Measurements from ENCODE around the gene OOSP1. TPM values are rescaled to one million over a fixed set of nuclear protein-coding genes. Genes with fewer than 3 reads are reported as not detected.

Gene OOSP1
- total RNA-seq, 1 experiment from 2014 or later: not detected

GRCh38 chr11:60005360-60005759, 67.1 kb downstream of the OOSP1 start:
- no peak for DNase-seq (ENCODE audit: low spot score)
- in situ Hi-C loops (cut with HindIII; ENCODE audit: low sequenced_read_pairs): no loop called here

Other genes starting within 250 kb of the OOSP1 start
- gene OR10V1, start 224.6 kb upstream of the OOSP1 start, total RNA-seq (2014; rRNA removed; shearing (Covaris generic)): not detected in 2 replicates
- gene STX3, start 183.1 kb upstream of the OOSP1 start, total RNA-seq (2014; rRNA removed; shearing (Covaris generic)): 94.1 and 99.1 TPM in 2 replicates
- gene MRPL16, start 127.7 kb upstream of the OOSP1 start, total RNA-seq (2014; rRNA removed; shearing (Covaris generic)): 103 and 124 TPM in 2 replicates
- gene CBLIF, start 92.9 kb upstream of the OOSP1 start, total RNA-seq (2014; rRNA removed; shearing (Covaris generic)): not detected in 2 replicates
- not detected in 2 replicates for gene TCN1, start 71.9 kb upstream of the OOSP1 start, total RNA-seq (2014; rRNA removed; shearing (Covaris generic))
- gene OOSP3, start 59.6 kb upstream of the OOSP1 start, total RNA-seq (2014; rRNA removed; shearing (Covaris generic)): not detected in 2 replicates
- gene OOSP4A, start 25.6 kb downstream of the OOSP1 start, total RNA-seq (2014; rRNA removed; shearing (Covaris generic)): not detected in 2 replicates
- gene OOSP4B, start 78.7 kb downstream of the OOSP1 start, total RNA-seq (2014; rRNA removed; shearing (Covaris generic)): not detected in 2 replicates
- gene OOSP2, start 102.0 kb downstream of the OOSP1 start, total RNA-seq (2014; rRNA removed; shearing (Covaris generic)): not detected in 2 replicates
- gene MS4A3, start 118.2 kb downstream of the OOSP1 start, total RNA-seq (2014; rRNA removed; shearing (Covaris generic)): not detected in 2 replicates
- not detected in 2 replicates for gene MS4A2, start 150.2 kb downstream of the OOSP1 start, total RNA-seq (2014; rRNA removed; shearing (Covaris generic))
- not detected in 2 replicates for gene MS4A6A, start 244.7 kb downstream of the OOSP1 start, total RNA-seq (2014; rRNA removed; shearing (Covaris generic))